K562 (cell line): ENCODE measurements around the gene PTAFR. TPM values are rescaled to one million over a fixed set of nuclear protein-coding genes. Genes with fewer than 3 reads are reported as not detected.
A peak's percentile ranks its signal among the peaks of the same experiment; 100 is the strongest.

Experiments
- ATAC-seq: fragments of 200-7000 bp; cut with Tn5 transposase; 3 replicates; pipeline ENCODE4 v1.9.1; 2020; ENCODE audit warnings: moderate library complexity
- BruUV-seq: library from RNA; stranded (reverse); fragments of 400-500 nt; replicated peaks from 2 replicates; lab custom pipeline; 2021; lab: Mats Ljungman, UMichigan
- CTCF ChIA-PET: fragments of 300-600 bp; formaldehyde crosslinking; extraction: SDS; loops from one replicate; lab custom pipeline; 2021; ENCODE audit warnings: low intra/inter-chr PET ratio; lab: Yijun Ruan, JAX
- POLR2A ChIA-PET: fragments of 300-600, 350-650 bp; sonication (Branson Sonifier 250); formaldehyde crosslinking; extraction: SDS; loops from one replicate; lab custom pipeline; 2021; ENCODE audit warnings: antibody characterized with exemption, inconsistent platforms; lab: Yijun Ruan, JAX
- DNase-seq, 4 experiments: peaks; one replicate each; pipeline versions ENCODE4 v3.0.0 to v3.0.0-alpha.2; 2011 to 2018; ENCODE audit warnings: low spot score in 3 of 4, mixed read lengths in 3 of 4; ENCODE audit errors: extremely low read depth in 1 of 4
- FAIRE-seq: peaks from 2 replicates; lab custom pipeline; 2011; peaks lifted over from hg19 to GRCh38; lab: Jason Lieb, UNC
- H2AFZ ChIP-seq: 2 replicates; pipeline ENCODE4 v1.6.0; 2011; ENCODE audit warnings: low read depth, low read length, control low read depth, inconsistent platforms
- H3K27ac ChIP-seq: fragments of 200-600 bp; 3 replicates; pipeline ENCODE4 v1.8.0; 2011; ENCODE audit warnings: low read depth, mild to moderate bottlenecking, control low read depth, inconsistent platforms, low read length, moderate library complexity, mixed read lengths; ENCODE audit errors: extremely low read depth
- H3K27me3 ChIP-seq, 2 experiments: fragments of 300-600 bp in 1 of 2; 2 replicates in 1 of 2; 3 replicates in 1 of 2; pipeline versions ENCODE4 v1.6.0 to v1.8.0; 2011; ENCODE audit warnings: inconsistent platforms in 2 of 2, low read length in 2 of 2, mild to moderate bottlenecking in 1 of 2, mixed read lengths in 1 of 2, moderate library complexity in 1 of 2; ENCODE audit not compliant: control insufficient read depth in 2 of 2, insufficient read depth in 2 of 2
- H3K36me3 ChIP-seq: fragments of 300-600 bp; 3 replicates; pipeline ENCODE4 v1.8.0; 2011; ENCODE audit warnings: mild to moderate bottlenecking, low read length, inconsistent platforms; ENCODE audit not compliant: control insufficient read depth, insufficient read depth
- H3K4me1 ChIP-seq, 2 experiments: fragments of 200-600 bp in 1 of 2; replicated peaks in 1 of 2; 2 replicates in 1 of 2; 3 replicates in 1 of 2; pipeline versions ENCODE4 v1.5.1 to v1.8.0; 2011; ENCODE audit warnings: inconsistent platforms in 2 of 2, low read length in 2 of 2, mild to moderate bottlenecking in 1 of 2, mixed read lengths in 1 of 2, moderate library complexity in 1 of 2; ENCODE audit not compliant: control insufficient read depth in 2 of 2, insufficient read depth in 2 of 2
- H3K4me2 ChIP-seq: 2 replicates; pipeline ENCODE4 v1.6.1; 2011; ENCODE audit warnings: low read length, control low read depth, inconsistent platforms, mixed read lengths; ENCODE audit not compliant: insufficient read depth
- H3K4me3 ChIP-seq: fragments of 200-600 bp; sonication (generic), shearing (Covaris generic); 2 replicates; pipeline ENCODE4 v1.5.1; 2016; ENCODE audit warnings: control low read depth, inconsistent platforms
- H3K79me2 ChIP-seq: fragments of 200-600 bp; 3 replicates; pipeline ENCODE4 v1.8.0; 2011; ENCODE audit warnings: low read length, inconsistent platforms; ENCODE audit not compliant: control insufficient read depth, insufficient read depth
- H3K9ac ChIP-seq, 2 experiments: 2 replicates each; pipeline versions ENCODE4 v1.6.0 to v1.6.1; 2011; ENCODE audit warnings: low read depth in 2 of 2, low read length in 2 of 2, control low read depth in 1 of 2, inconsistent platforms in 1 of 2, mild to moderate bottlenecking in 1 of 2, mixed read lengths in 1 of 2; ENCODE audit not compliant: insufficient read depth in 1 of 2
- H3K9me1 ChIP-seq: one replicate; pipeline ENCODE4 v1.6.0; 2011; ENCODE audit warnings: inconsistent platforms, mild to moderate bottlenecking, low read length, moderate library complexity; ENCODE audit not compliant: control insufficient read depth, insufficient read depth
- H3K9me3 ChIP-seq: replicated peaks from 2 replicates; pipeline ENCODE4 v1.5.1; 2011; ENCODE audit warnings: low read depth, low read length, inconsistent platforms; ENCODE audit not compliant: control insufficient read depth, insufficient read depth
- H4K20me1 ChIP-seq: replicated peaks from 2 replicates; pipeline ENCODE4 v1.6.1; 2011; ENCODE audit warnings: low read length, inconsistent platforms, mixed read lengths; ENCODE audit not compliant: control insufficient read depth, insufficient read depth
- ARNT ChIP-seq, 2 experiments: fragments of 450-650 bp; IDR thresholded peaks; 2 replicates each; pipeline ENCODE4 v1.6.1; 2016; ENCODE audit warnings: mild to moderate bottlenecking in 1 of 2
- CBFA2T2 ChIP-seq: fragments of 450-650 bp; conservative IDR thresholded peaks from 2 replicates; pipeline ENCODE4 v1.6.1; 2017; ENCODE audit warnings: mild to moderate bottlenecking
- EGR1 ChIP-seq: fragments of 450-650 bp; conservative IDR thresholded peaks from 2 replicates; pipeline ENCODE4 v1.6.1; 2017; ENCODE audit warnings: mild to moderate bottlenecking
- ETV5 ChIP-seq: sonication (generic); formaldehyde crosslinking; IDR thresholded peaks from 2 replicates; pipeline ENCODE4 v1.4.0; 2020; ENCODE audit warnings: low read depth, mild to moderate bottlenecking, missing genetic modification reagents
- GATAD2A ChIP-seq: fragments of 450-650 bp; IDR thresholded peaks from 2 replicates; pipeline ENCODE4 v1.6.1; 2017
- HDAC2 ChIP-seq: fragments of 450-650 bp; IDR thresholded peaks from 2 replicates; pipeline ENCODE4 v1.6.1; 2016; ENCODE audit warnings: mild to moderate bottlenecking
- HNRNPLL ChIP-seq: fragments of 200-400 bp; formaldehyde crosslinking; IDR thresholded peaks from 2 replicates; pipeline ENCODE4 v1.6.1; 2017; ENCODE audit warnings: low read length, low read depth, mild to moderate bottlenecking; ENCODE audit not compliant: poor library complexity, severe bottlenecking
- MEF2A ChIP-seq: IDR thresholded peaks from 2 replicates; pipeline ENCODE4 v1.6.1; 2011; ENCODE audit warnings: low read depth, mild to moderate bottlenecking, low read length, moderate library complexity; ENCODE audit not compliant: control insufficient read depth
- POLR3G ChIP-seq: IDR thresholded peaks from 2 replicates; pipeline ENCODE4 v1.6.1; 2011; ENCODE audit not compliant: insufficient read length, insufficient replicate concordance; ENCODE audit errors: extremely low read depth
- RFX5 ChIP-seq: IDR thresholded peaks from 2 replicates; pipeline ENCODE4 v1.6.1; 2011; ENCODE audit warnings: low read depth, mild to moderate bottlenecking, improper control_type of control experiment, low read length
- SMAD1 ChIP-seq: fragments of 150-350 bp; IDR thresholded peaks from 2 replicates; pipeline ENCODE4 v1.6.1; 2014; ENCODE audit warnings: low read length, low read depth; ENCODE audit not compliant: partially characterized antibody
- STAT5A ChIP-seq: IDR thresholded peaks from 2 replicates; pipeline ENCODE4 v1.6.1; 2012; ENCODE audit warnings: low read length, inconsistent platforms, borderline replicate concordance
- TAF15 ChIP-seq: fragments of 200-400 bp; formaldehyde crosslinking; IDR thresholded peaks from 2 replicates; pipeline ENCODE4 v1.6.1; 2017; ENCODE audit warnings: mild to moderate bottlenecking, low read depth, low read length, moderate library complexity
- WGBS: fragments of 100-300 bp; shearing (Covaris generic); methylation state at CpG from one replicate; pipeline ENCODE4 v1.1.6; 2016; ENCODE audit warnings: low coverage, mixed read lengths; ENCODE audit not compliant: insufficient coverage; ENCODE audit errors: missing lambda C conversion rate; 5-methylcytosine and 5-hydroxymethylcytosine counted together
- in situ Hi-C: fragments of 300-500 bp; cut with MboI; formaldehyde crosslinking; loops from 4 replicates; pipeline ENCODE4 v1.15.0; 2018; ENCODE audit warnings: inconsistent platforms, mixed read lengths
- intact Hi-C: fragments of 100-400 bp; cut with micrococcal nuclease; formaldehyde crosslinking; loops from 2 replicates; pipeline ENCODE4 v1.14.2; 2022
- polyA plus RNA-seq, 8 experiments: library from polyadenylated mRNA; depleted of rRNA in 4 of 8; stranded (reverse) in 5 of 8; unstranded in 3 of 8; fragments of >200 nt; fragmentation: Nextera tagmentation in 2 of 8; fragmentation: Illumina TruSeq in 1 of 8; extraction: Ambion mirVana in 2 of 8; extraction: Trizol in 1 of 8; gene quantifications; 2 replicates each; pipeline versions ENCODE4 v1.2.1 to v1.2.3, GENCODE V29; 2011 to 2014; ENCODE audit warnings: inconsistent platforms in 1 of 8, missing spikeins in 1 of 8
- total RNA-seq, 7 experiments: library from RNA; depleted of rRNA in 6 of 7; stranded (reverse); fragments of >200 nt in 6 of 7; fragmentation: Illumina TruSeq in 2 of 7; extraction: Trizol in 2 of 7; gene quantifications; 2 replicates each; pipeline versions ENCODE4 v1.2.1 to v1.2.3, GENCODE V29; 2011 to 2021; ENCODE audit warnings: low replicate concordance in 1 of 7
- TF ChIP-seq, protein P1 (sequence below): fragments of 250-450 bp; sonication (Bioruptor Pico); IDR thresholded peaks from 2 replicates; pipeline ENCODE4 v1.4.0; 2020; ENCODE audit warnings: mild to moderate bottlenecking
- TF ChIP-seq, protein P2 (sequence below): sonication (generic); formaldehyde crosslinking; IDR thresholded peaks from 2 replicates; pipeline ENCODE4 v1.8.0; 2022; ENCODE audit warnings: missing genetic modification reagents, mild to moderate bottlenecking, moderate library complexity, borderline replicate concordance
- TF ChIP-seq, protein P3 (sequence below): fragments of 450-650 bp; formaldehyde crosslinking; IDR thresholded peaks from 2 replicates; pipeline ENCODE4 v1.4.0; 2020; ENCODE audit warnings: mild to moderate bottlenecking, moderate library complexity

The PTAFR gene
- total and polyA plus RNA-seq, 9 of the 15 experiments (the other 6 are each of a cell fraction or from before 2014, with no cell fraction given) = 0.15 to 0.55 (median 0.40) TPM; not detected in 1

DNA sequence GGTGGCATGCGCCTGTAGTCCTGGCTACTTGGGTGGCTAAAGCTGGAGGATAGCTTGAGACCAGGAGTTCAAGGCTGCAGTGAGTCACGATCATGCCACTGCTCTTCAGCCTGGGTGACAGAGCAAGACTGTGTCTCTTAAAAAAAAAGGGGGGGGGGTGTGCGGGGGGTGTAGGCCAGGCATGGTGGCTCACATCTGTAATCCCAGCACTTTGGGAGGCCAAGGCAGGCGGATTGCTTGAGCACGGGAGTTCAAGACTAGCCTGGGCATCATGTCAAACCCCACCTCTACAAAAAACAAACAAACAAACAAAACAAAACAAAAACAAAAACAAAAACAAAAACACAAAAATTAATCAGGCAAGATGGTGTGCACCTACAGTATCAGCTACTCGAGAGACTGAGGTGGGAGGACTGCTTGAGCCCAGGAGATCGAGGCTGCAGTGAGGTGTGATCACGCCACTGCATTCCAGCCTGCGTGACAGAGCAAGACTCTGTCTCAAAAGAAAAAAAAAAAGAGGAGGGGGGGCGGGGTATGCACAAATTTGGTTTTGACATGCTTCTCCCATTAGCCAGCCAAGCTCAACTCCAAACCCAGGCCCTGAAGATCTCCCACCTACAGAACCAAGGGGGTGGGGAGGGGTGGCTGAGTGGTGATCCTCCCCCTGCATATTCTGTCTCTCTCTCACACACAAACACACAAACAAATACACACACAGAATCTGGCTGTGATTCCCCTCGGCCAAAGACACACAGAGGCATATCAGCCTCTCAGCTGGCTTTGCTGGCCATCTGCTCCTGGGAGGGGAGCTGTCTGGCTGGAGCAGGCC lies 3.1 kb downstream of the PTAFR start (continued):
- TF ChIP-seq, protein P1, sequence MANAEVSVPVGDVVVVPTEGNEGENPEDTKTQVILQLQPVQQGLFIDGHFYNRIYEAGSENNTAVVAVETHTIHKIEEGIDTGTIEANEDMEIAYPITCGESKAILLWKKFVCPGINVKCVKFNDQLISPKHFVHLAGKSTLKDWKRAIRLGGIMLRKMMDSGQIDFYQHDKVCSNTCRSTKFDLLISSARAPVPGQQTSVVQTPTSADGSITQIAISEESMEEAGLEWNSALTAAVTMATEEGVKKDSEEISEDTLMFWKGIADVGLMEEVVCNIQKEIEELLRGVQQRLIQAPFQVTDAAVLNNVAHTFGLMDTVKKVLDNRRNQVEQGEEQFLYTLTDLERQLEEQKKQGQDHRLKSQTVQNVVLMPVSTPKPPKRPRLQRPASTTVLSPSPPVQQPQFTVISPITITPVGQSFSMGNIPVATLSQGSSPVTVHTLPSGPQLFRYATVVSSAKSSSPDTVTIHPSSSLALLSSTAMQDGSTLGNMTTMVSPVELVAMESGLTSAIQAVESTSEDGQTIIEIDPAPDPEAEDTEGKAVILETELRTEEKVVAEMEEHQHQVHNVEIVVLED (CRISPR knock-in tag) = no peak
- TF ChIP-seq, protein P2, sequence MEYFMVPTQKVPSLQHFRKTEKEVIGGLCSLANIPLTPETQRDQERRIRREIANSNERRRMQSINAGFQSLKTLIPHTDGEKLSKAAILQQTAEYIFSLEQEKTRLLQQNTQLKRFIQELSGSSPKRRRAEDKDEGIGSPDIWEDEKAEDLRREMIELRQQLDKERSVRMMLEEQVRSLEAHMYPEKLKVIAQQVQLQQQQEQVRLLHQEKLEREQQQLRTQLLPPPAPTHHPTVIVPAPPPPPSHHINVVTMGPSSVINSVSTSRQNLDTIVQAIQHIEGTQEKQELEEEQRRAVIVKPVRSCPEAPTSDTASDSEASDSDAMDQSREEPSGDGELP (CRISPR knock-in tag) = peak; percentile 46; the same call in 1 of the 2 replicates
- TF ChIP-seq POLR3G (no peak), EGR1 (0 out of 2 replicates have a peak, but pooled peaks have one; percentile 8)

DNA sequence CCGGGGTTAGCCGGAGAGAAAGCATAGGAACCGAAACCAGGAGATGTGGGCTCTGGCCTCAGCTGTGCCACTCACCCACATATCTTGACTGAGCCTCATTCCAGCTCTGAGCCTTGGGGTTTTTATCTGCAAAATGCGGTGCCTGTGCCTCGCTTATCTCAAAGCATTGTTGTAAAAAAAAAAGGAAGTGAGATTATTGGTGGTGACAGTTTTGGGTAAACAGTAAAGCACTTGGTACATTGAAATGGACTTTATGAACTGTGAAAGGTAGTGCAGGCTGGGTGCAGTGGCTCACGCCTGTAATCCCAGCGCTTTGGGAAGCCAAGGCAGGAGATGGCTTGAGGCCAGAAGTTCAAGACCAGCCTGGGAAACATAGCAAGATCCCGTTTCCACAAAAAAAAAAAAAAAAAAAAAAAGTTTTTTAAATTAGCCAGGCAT lies 3.8 kb downstream of the PTAFR start:
- FAIRE-seq (peak; percentile 88), ATAC-seq (peak; percentile 75), DNase-seq (peak in 3 of 4 experiments; percentile 32 to 77 (median 64))
- in situ Hi-C loops (no loop called here), intact Hi-C loops (no loop called here)
- Histone ChIP-seq H3K9me1 (no peaks in the 10 kb centered on the region), H3K36me3 (no peaks in the 10 kb centered on the region), H3K4me1 (peaks cover 24 to 33% of the 10 kb centered on the region in 2 experiments), H3K4me3 (no peak overlapping the region; the same call in 1 of the 2 replicates), H3K9me3 (no peaks in the 10 kb centered on the region), H3K79me2 (no peaks in the 10 kb centered on the region), H3K27ac (peak overlapping the region; percentile 36; the same call in 2 of the 3 replicates), H4K20me1 (no peaks in the 10 kb centered on the region), H3K27me3 (no peaks in the 10 kb centered on the region; a peak in 1 of 5 replicates), H3K9ac (peak overlapping the region in 1 of 2 experiments; percentile 53; a peak in 1 of 4 replicates), H3K4me2 (peak overlapping the region; percentile 52), H2AFZ (peak overlapping the region; percentile 25)
- BruUV-seq = no TSS peak
- WGBS = 1% methylated on average over 8 of the region's 8 CpGs
- ChIA-PET CTCF (interaction anchor here (0.6 kb wide), 1 partner anchor 84 kb away, joined by 3 read pairs; the partner anchor contains the start of gene EYA3), POLR2A (interaction anchor here (1.1 to 1.6 kb wide), 3 partner anchors 9 to 84 kb away, joined by 3 to 5 read pairs (median 5); partner anchors contain the start of gene EYA3)
- peak; percentile 64 for TF ChIP-seq SMAD1
- peak; percentile 65; the same call in 1 of the 2 replicates for TF ChIP-seq STAT5A
- TF ChIP-seq RFX5 = no peak
- TF ChIP-seq TAF15 = no peak
- TF ChIP-seq GATAD2A = peak; percentile 91
- TF ChIP-seq MEF2A = no peak
- peak; percentile 61; the same call in 1 of the 2 replicates for TF ChIP-seq ETV5
- TF ChIP-seq HDAC2 = peak; percentile 97
- TF ChIP-seq, protein P3, sequence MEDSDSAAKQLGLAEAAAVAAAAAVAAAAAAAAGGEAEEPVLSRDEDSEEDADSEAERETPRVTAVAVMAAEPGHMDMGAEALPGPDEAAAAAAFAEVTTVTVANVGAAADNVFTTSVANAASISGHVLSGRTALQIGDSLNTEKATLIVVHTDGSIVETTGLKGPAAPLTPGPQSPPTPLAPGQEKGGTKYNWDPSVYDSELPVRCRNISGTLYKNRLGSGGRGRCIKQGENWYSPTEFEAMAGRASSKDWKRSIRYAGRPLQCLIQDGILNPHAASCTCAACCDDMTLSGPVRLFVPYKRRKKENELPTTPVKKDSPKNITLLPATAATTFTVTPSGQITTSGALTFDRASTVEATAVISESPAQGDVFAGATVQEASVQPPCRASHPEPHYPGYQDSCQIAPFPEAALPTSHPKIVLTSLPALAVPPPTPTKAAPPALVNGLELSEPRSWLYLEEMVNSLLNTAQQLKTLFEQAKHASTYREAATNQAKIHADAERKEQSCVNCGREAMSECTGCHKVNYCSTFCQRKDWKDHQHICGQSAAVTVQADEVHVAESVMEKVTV = peak; percentile 26; the same call in 1 of the 2 replicates
- TF ChIP-seq CBFA2T2 = peak; percentile 81
- peak; percentile 58 to 83; a peak in 3 of 4 replicates for TF ChIP-seq ARNT (IDR thresholded peaks at IDR 0.05)
- TF ChIP-seq HNRNPLL = no peak
